WTC11 (cell line): ENCODE measurements around the gene GALNT9. TPM values are rescaled to one million over a fixed set of nuclear protein-coding genes. Genes with fewer than 3 reads are reported as not detected.

Experiments used
- ATAC-seq: fragments of 200-7000 bp; cut with Tn5 transposase; 2 replicates; pipeline ENCODE4 v1.10.0; 2021; ENCODE audit warnings: mild to moderate bottlenecking, moderate library complexity
- CTCF ChIA-PET: fragments of 300-600 bp; sonication (Branson Sonifier 250); formaldehyde crosslinking; loops from one replicate; lab custom pipeline; 2021; ENCODE audit warnings: antibody characterized with exemption; lab: Charles Lee
- POLR2A ChIA-PET: fragments of 350-600 bp; sonication (Branson Sonifier 250); formaldehyde crosslinking; loops from one replicate; lab custom pipeline; 2021; ENCODE audit warnings: antibody characterized with exemption; lab: Charles Lee
- DNase-seq: peaks from one replicate; pipeline ENCODE4 v3.0.0; 2021; ENCODE audit warnings: low spot score
- H3K27ac Mint-ChIP-seq: 2 replicates; pipeline ENCODE4 v1.8.0; 2021; ENCODE audit warnings: mixed read lengths
- H3K27me3 Mint-ChIP-seq: 2 replicates; pipeline ENCODE4 v1.8.0; 2021; ENCODE audit warnings: low read depth, mild to moderate bottlenecking, moderate library complexity, mixed read lengths
- H3K36me3 Mint-ChIP-seq: 2 replicates; pipeline ENCODE4 v1.8.0; 2021; ENCODE audit warnings: mixed read lengths
- H3K4me1 Mint-ChIP-seq: 2 replicates; pipeline ENCODE4 v1.8.0; 2022; ENCODE audit warnings: mixed read lengths
- H3K4me3 Mint-ChIP-seq: 2 replicates; pipeline ENCODE4 v1.8.0; 2021; ENCODE audit warnings: mild to moderate bottlenecking, moderate library complexity, mixed read lengths
- H3K9me3 Mint-ChIP-seq: 2 replicates; pipeline ENCODE4 v1.8.0; 2021; ENCODE audit warnings: mixed read lengths
- ATF1 ChIP-seq: sonication (generic); formaldehyde crosslinking; IDR thresholded peaks from 2 replicates; pipeline ENCODE4 v1.8.1; 2023; ENCODE audit warnings: mild to moderate bottlenecking, moderate library complexity, missing genetic modification reagents
- CREM ChIP-seq: sonication (generic); formaldehyde crosslinking; IDR thresholded peaks from 2 replicates; pipeline ENCODE4 v1.8.1; 2022; ENCODE audit warnings: mild to moderate bottlenecking, missing genetic modification reagents, moderate library complexity
- EMX1 ChIP-seq: fragments of 250-450 bp; sonication (Bioruptor Pico); IDR thresholded peaks from 2 replicates; pipeline ENCODE4 v1.8.0; 2021; ENCODE audit warnings: mild to moderate bottlenecking
- ERG ChIP-seq: fragments of 250-450 bp; sonication (Bioruptor Pico); IDR thresholded peaks from 2 replicates; pipeline ENCODE4 v1.8.0; 2021; ENCODE audit warnings: mild to moderate bottlenecking
- ESRRA ChIP-seq: sonication (generic); formaldehyde crosslinking; IDR thresholded peaks from 2 replicates; pipeline ENCODE4 v1.8.1; 2022; ENCODE audit warnings: mild to moderate bottlenecking, missing genetic modification reagents, borderline replicate concordance
- FOXJ3 ChIP-seq: sonication (generic); formaldehyde crosslinking; IDR thresholded peaks from 2 replicates; pipeline ENCODE4 v1.9.0; 2021; ENCODE audit warnings: missing genetic modification reagents, mild to moderate bottlenecking, borderline replicate concordance
- HMGA2 ChIP-seq: fragments of 250-450 bp; sonication (Bioruptor Pico); IDR thresholded peaks from 2 replicates; pipeline ENCODE4 v1.4.0; 2021; ENCODE audit warnings: mild to moderate bottlenecking, moderate library complexity
- MXD4 ChIP-seq: fragments of 250-450 bp; sonication (Bioruptor Pico); IDR thresholded peaks from 2 replicates; pipeline ENCODE4 v1.8.0; 2021; ENCODE audit warnings: mild to moderate bottlenecking, moderate library complexity, borderline replicate concordance
- NR1H2 ChIP-seq: sonication (generic); formaldehyde crosslinking; IDR thresholded peaks from 2 replicates; pipeline ENCODE4 v1.9.0; 2021; ENCODE audit warnings: mild to moderate bottlenecking, moderate library complexity, missing genetic modification reagents
- SOX15 ChIP-seq: fragments of 250-450 bp; sonication (Bioruptor Pico); IDR thresholded peaks from 2 replicates; pipeline ENCODE4 v1.9.0; 2021; ENCODE audit warnings: mild to moderate bottlenecking
- TCF7 ChIP-seq: sonication (generic); formaldehyde crosslinking; IDR thresholded peaks from 2 replicates; pipeline ENCODE4 v1.8.0; 2022; ENCODE audit warnings: mild to moderate bottlenecking, low read depth, missing genetic modification reagents, moderate library complexity
- total RNA-seq: library from RNA; stranded (reverse); gene quantifications from 3 replicates; pipeline ENCODE4 v1.2.3, GENCODE V29; 2021
- TF ChIP-seq, protein P1 (sequence below): fragments of 250-450 bp; sonication (Bioruptor Pico); IDR thresholded peaks from 2 replicates; pipeline ENCODE4 v1.9.0; 2021; ENCODE audit warnings: moderate library complexity, mild to moderate bottlenecking, inconsistent platforms, borderline replicate concordance
- TF ChIP-seq, protein P2 (sequence below): sonication (generic); formaldehyde crosslinking; IDR thresholded peaks from 2 replicates; pipeline ENCODE4 v1.8.1; 2022; ENCODE audit warnings: missing genetic modification reagents, borderline replicate concordance
- TF ChIP-seq, protein P3 (sequence below): sonication (generic); formaldehyde crosslinking; IDR thresholded peaks from 2 replicates; pipeline ENCODE4 v1.8.1; 2023; ENCODE audit warnings: mild to moderate bottlenecking, missing genetic modification reagents
- TF ChIP-seq, protein P4 (sequence below): fragments of 250-450 bp; sonication (Bioruptor Pico); IDR thresholded peaks from 2 replicates; pipeline ENCODE4 v2.1.2; 2022; ENCODE audit warnings: mild to moderate bottlenecking, moderate library complexity
- TF ChIP-seq, protein P5 (sequence below): sonication (generic); formaldehyde crosslinking; conservative IDR thresholded peaks from 2 replicates; pipeline ENCODE4 v1.8.1; 2023; ENCODE audit warnings: mild to moderate bottlenecking, low read depth, missing genetic modification reagents, moderate library complexity

GALNT9 gene
- total RNA-seq, 1 experiment from 2014 or later: 0.90 TPM

DNA sequence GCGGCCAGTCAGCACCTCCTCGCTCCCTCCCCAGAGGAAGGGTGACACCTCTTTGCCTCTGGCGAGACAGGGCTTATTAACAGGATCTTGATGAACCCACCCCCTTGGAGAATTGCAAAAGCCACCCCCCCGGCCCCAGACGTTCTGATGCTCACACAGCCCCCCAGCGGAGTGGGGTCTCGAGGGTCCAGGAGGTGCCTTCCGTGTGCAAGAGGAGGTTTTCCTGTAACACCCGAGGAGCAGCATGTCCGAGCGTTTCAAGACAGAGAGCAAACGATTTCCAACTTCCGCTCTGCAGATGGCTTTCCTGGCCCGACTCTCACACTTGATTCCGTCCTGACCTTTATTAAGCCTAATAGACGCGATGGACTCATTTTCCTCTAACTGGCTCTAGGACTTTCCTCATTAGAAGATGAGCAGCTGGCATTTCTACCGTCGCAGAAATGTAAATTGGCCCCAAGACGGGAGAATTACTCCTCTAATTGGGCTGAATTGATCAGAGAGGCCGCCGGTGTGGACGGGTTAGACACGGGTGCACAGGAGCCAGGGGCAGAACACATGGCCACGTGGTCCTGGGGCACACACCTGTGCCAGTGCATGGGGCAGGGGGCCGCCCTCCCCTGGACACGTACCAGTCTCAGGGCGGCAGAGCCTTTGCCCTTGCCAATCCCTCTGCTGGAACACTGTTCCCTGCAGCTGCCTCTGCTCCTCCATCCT lies 100.8 kb downstream of the GALNT9 start:
- no peak overlapping the region for H3K4me3 Mint-ChIP-seq
- ChIA-PET POLR2A (no interaction called here), CTCF (interaction anchor here (1.0 to 1.4 kb wide), 2 partner anchors 10 to 185 kb away, joined by 4 read pairs; no protein-coding TSS in a partner anchor)
- H3K9me3 Mint-ChIP-seq: no peaks in the 10 kb centered on the region
- DNase-seq (no peak), ATAC-seq (no peak)
- no peak overlapping the region for H3K27ac Mint-ChIP-seq
- H3K27me3 Mint-ChIP-seq: peaks cover 12% of the 10 kb centered on the region
- no peaks in the 10 kb centered on the region for H3K4me1 Mint-ChIP-seq
- TF ChIP-seq HMGA2 (no peak), FOXJ3 (CRISPR knock-in tag) (no peak), NR1H2 (no peak), CREM (CRISPR knock-in tag) (no peak), ATF1 (CRISPR knock-in tag) (no peak), TCF7 (CRISPR knock-in tag) (no peak), ERG (CRISPR knock-in tag) (no peak), EMX1 (no peak), ESRRA (CRISPR knock-in tag) (no peak)
- TF ChIP-seq, protein P1, sequence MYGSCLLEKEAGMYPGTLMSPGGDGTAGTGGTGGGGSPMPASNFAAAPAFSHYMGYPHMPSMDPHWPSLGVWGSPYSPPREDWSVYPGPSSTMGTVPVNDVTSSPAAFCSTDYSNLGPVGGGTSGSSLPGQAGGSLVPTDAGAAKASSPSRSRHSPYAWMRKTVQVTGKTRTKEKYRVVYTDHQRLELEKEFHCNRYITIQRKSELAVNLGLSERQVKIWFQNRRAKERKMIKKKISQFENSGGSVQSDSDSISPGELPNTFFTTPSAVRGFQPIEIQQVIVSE (CRISPR knock-in tag): no peak
- TF ChIP-seq, protein P2, sequence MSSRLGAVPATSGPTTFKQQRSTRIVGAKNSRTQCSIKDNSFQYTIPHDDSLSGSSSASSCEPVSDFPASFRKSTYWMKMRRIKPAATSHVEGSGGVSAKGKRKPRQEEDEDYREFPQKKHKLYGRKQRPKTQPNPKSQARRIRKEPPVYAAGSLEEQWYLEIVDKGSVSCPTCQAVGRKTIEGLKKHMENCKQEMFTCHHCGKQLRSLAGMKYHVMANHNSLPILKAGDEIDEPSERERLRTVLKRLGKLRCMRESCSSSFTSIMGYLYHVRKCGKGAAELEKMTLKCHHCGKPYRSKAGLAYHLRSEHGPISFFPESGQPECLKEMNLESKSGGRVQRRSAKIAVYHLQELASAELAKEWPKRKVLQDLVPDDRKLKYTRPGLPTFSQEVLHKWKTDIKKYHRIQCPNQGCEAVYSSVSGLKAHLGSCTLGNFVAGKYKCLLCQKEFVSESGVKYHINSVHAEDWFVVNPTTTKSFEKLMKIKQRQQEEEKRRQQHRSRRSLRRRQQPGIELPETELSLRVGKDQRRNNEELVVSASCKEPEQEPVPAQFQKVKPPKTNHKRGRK (CRISPR knock-in tag): no peak
- TF ChIP-seq, protein P3, sequence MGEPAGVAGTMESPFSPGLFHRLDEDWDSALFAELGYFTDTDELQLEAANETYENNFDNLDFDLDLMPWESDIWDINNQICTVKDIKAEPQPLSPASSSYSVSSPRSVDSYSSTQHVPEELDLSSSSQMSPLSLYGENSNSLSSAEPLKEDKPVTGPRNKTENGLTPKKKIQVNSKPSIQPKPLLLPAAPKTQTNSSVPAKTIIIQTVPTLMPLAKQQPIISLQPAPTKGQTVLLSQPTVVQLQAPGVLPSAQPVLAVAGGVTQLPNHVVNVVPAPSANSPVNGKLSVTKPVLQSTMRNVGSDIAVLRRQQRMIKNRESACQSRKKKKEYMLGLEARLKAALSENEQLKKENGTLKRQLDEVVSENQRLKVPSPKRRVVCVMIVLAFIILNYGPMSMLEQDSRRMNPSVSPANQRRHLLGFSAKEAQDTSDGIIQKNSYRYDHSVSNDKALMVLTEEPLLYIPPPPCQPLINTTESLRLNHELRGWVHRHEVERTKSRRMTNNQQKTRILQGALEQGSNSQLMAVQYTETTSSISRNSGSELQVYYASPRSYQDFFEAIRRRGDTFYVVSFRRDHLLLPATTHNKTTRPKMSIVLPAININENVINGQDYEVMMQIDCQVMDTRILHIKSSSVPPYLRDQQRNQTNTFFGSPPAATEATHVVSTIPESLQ (CRISPR knock-in tag): no peak
- TF ChIP-seq, protein P4, sequence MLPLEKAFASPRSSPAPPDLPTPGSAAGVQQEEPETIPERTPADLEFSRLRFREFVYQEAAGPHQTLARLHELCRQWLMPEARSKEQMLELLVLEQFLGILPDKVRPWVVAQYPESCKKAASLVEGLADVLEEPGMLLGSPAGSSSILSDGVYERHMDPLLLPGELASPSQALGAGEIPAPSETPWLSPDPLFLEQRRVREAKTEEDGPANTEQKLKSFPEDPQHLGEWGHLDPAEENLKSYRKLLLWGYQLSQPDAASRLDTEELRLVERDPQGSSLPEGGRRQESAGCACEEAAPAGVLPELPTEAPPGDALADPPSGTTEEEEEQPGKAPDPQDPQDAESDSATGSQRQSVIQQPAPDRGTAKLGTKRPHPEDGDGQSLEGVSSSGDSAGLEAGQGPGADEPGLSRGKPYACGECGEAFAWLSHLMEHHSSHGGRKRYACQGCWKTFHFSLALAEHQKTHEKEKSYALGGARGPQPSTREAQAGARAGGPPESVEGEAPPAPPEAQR: no peak
- TF ChIP-seq, all 79 proteins: peak for 0
- H3K36me3 Mint-ChIP-seq: no peaks in the 10 kb centered on the region

DNA sequence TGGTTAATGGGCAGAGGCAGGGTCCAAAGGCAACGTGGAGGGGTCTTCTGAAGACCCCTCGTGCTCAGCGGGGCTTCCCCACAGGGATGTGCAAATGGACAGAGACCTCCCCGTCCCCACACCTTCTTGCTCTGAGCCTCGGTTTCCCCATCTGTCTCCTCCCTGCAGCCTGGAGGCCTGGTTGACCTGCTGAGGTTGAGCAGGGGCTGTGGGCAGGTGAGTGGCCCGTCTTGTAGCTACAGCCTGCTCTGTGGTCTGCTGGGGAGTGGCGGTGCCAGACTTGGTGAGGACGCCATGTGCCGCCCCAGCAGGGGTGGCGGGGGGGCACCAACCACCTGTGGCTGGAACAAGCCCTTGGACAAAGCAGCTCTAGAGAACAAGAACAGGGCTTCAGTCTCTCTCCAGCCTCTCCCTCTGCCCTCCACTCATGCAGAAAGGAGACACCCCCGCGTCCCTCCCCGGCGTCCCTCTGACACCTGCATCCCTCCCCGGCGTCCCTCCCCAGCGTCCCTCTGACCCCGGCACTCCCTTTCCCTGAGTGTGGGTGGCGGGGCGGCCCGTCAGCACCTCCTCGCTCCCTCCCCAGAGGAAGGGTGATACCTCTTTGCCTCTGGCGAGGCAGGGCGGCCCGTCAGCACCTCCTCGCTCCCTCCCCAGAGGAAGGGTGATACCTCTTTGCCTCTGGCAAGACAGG lies 101.5 kb downstream of the GALNT9 start:
- TF ChIP-seq SOX15 (CRISPR knock-in tag) (no peak), MXD4 (CRISPR knock-in tag) (no peak)
- TF ChIP-seq, protein P5, sequence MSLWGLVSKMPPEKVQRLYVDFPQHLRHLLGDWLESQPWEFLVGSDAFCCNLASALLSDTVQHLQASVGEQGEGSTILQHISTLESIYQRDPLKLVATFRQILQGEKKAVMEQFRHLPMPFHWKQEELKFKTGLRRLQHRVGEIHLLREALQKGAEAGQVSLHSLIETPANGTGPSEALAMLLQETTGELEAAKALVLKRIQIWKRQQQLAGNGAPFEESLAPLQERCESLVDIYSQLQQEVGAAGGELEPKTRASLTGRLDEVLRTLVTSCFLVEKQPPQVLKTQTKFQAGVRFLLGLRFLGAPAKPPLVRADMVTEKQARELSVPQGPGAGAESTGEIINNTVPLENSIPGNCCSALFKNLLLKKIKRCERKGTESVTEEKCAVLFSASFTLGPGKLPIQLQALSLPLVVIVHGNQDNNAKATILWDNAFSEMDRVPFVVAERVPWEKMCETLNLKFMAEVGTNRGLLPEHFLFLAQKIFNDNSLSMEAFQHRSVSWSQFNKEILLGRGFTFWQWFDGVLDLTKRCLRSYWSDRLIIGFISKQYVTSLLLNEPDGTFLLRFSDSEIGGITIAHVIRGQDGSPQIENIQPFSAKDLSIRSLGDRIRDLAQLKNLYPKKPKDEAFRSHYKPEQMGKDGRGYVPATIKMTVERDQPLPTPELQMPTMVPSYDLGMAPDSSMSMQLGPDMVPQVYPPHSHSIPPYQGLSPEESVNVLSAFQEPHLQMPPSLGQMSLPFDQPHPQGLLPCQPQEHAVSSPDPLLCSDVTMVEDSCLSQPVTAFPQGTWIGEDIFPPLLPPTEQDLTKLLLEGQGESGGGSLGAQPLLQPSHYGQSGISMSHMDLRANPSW (CRISPR knock-in tag): no peak
- Mint-ChIP-seq H3K36me3 (no peaks in the 10 kb centered on the region), H3K4me3 (no peak overlapping the region), H3K9me3 (no peaks in the 10 kb centered on the region), H3K27me3 (peaks cover 12% of the 10 kb centered on the region), H3K27ac (no peak overlapping the region), H3K4me1 (no peaks in the 10 kb centered on the region)
- no peak for DNase-seq
- ChIA-PET POLR2A (no interaction called here), CTCF (interaction anchor here (1.3 kb wide), 1 partner anchor 186 kb away, joined by 4 read pairs; no protein-coding TSS in a partner anchor)
- no peak for ATAC-seq
